Dendritic cell treated with granulocyte-macrophage colony-stimulating factor and Interleukin-4, amounts not matched to agents 40 ng/mL and 50 ng/mL, for 4 days (primary cell): Measurements from ENCODE around the gene EIF4G3.

Source experiments
- H3K27ac Mint-ChIP-seq: one replicate; pipeline ENCODE4 v1.8.0; 2022; ENCODE audit warnings: mild to moderate bottlenecking, mixed read lengths
- H3K27me3 Mint-ChIP-seq: one replicate; pipeline ENCODE4 v1.8.0; 2022; ENCODE audit warnings: mild to moderate bottlenecking, mixed read lengths
- H3K36me3 Mint-ChIP-seq: one replicate; pipeline ENCODE4 v1.8.0; 2022; ENCODE audit warnings: low read depth, mixed read lengths
- H3K4me1 Mint-ChIP-seq: one replicate; pipeline ENCODE4 v1.8.0; 2022; ENCODE audit warnings: low read depth, mixed read lengths
- H3K4me3 Mint-ChIP-seq: one replicate; pipeline ENCODE4 v1.8.0; 2022; ENCODE audit warnings: mild to moderate bottlenecking, moderate library complexity, mixed read lengths
- H3K9me3 Mint-ChIP-seq: one replicate; pipeline ENCODE4 v1.8.0; 2022; ENCODE audit warnings: mixed read lengths
- intact Hi-C: fragments of 100-400 bp; cut with micrococcal nuclease; formaldehyde crosslinking; loops from one replicate; pipeline ENCODE4 v1.15.0; 2022

EIF4G3 gene

DNA sequence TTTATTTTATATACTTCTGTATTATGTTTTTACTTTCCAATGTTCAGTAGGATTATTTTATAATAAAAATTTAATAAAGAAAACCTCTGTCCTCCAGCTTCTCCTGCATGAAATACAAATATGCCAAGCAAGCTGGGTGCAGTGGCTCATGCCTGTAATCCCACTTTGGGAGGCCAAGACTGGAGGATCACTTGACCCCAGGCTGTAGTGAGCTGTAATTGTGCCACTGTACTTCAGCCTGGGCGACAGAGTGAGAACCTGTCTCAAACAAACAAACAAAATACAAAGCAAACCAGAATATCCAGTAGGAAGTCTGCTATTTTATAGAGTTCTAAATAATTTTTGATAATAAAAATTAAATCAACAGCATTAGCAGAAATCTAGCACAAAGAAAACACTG, 168.8 kb downstream of the EIF4G3 start:
- Mint-ChIP-seq H3K27me3 (no peaks in the 10 kb centered on the region), H3K27ac (no peak overlapping the region), H3K9me3 (no peaks in the 10 kb centered on the region), H3K4me1 (no peaks in the 10 kb centered on the region), H3K36me3 (no peaks in the 10 kb centered on the region), H3K4me3 (no peak overlapping the region)
- intact Hi-C loops: no loop called here

DNA sequence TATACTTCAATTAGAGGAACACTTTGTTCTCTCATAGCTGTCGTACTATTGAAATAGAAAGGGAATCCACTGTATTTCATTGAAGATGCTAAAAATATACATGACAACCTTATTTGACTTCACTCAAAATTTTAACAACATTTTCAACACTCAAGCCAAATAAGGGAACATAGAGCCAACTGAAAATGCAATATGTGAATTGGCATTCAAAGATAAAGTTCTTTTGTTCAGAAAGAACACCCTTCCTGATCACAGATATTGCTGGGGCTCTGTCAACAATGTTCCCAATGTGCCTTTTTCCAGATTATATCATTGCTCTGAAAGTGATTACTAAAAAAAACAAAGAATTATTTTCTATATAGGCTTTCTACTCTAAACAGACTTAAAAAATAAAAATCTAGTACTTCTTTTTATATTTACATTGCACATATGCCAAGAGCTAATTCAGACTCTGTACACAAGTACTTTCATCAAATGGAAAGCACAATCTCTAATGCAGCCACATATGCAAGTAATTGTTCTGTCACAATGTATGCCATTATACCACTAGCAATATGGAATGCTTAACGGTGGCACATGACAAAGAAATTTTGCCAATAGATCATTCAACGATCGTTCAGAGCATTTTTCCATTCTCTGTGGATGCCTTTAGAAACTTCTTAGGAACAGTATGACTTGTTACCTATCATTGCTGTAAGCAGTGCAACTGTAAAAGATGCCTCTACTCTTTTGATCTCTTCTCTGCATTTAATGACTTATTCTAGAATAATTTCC, 171.0 kb downstream of the EIF4G3 start:
- H3K9me3 Mint-ChIP-seq: no peaks in the 10 kb centered on the region
- peaks cover 21% of the 10 kb centered on the region for H3K36me3 Mint-ChIP-seq
- H3K4me1 Mint-ChIP-seq: peaks cover 3% of the 10 kb centered on the region
- H3K27me3 Mint-ChIP-seq: no peaks in the 10 kb centered on the region
- no peak overlapping the region for H3K27ac Mint-ChIP-seq
- H3K4me3 Mint-ChIP-seq: no peak overlapping the region
- intact Hi-C loops: no loop called here

DNA sequence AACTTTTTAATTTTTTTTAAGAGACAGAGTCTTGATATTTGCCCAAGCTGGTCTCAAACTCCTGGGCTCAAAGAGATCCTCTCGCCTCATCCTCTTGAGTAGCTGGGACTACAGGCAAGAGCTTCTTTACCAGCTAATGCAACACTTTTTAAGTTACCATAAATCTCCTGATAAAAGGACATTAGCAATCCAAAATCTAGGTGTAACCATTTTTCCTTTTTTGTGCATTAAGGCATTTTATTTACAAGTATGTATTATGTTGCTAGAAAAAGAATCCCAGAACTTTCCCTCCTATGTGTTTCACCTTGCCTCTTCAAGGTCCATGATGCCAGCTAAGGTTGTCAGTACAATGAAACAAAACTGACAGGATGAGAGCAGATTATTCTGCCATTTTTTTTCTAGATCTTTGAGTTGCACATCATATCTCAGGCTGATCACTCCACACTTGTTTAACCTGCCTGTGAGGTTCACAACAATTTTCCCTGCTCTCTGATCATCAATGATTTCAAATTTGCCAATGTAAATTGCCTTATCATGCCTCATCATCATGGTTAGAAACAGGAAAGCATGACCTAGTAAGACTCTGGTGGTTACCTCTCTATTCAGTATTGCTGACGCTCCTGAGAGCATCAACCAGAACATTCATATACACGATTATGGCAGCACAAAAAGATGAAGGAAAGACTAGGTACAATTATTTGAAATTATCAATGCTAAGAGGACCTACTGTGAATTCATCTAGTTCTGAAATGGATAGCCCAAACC, 173.2 kb downstream of the EIF4G3 start:
- Mint-ChIP-seq H3K4me3 (no peak overlapping the region), H3K36me3 (peaks cover 27% of the 10 kb centered on the region), H3K27ac (no peak overlapping the region), H3K9me3 (no peaks in the 10 kb centered on the region), H3K27me3 (no peaks in the 10 kb centered on the region), H3K4me1 (peaks cover 8% of the 10 kb centered on the region)
- intact Hi-C loops: no loop called here

DNA sequence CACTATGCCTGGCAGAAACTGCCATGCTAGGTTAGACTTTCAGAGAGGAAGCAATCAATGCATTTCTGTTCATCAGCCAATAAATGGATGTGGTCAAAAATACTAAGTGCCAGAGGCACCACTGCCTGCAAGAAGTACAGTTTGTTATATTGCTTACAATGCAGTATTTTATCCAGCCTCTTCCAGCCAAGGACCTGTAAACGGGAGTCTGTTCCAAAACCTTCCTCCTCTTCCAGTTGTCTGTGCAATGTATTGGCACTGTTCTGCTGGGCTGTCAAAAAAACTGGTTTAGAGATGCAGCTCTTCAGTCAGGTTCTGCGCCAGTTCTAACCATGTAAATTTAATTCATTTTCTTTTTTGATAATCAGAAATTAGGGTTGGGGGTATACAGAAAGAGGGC, 175.7 kb downstream of the EIF4G3 start:
- Mint-ChIP-seq H3K9me3 (no peaks in the 10 kb centered on the region), H3K4me3 (no peak overlapping the region), H3K27ac (no peak overlapping the region), H3K27me3 (no peaks in the 10 kb centered on the region), H3K36me3 (peaks cover 34% of the 10 kb centered on the region), H3K4me1 (peaks cover 15% of the 10 kb centered on the region)
- intact Hi-C loops: no loop called here

DNA sequence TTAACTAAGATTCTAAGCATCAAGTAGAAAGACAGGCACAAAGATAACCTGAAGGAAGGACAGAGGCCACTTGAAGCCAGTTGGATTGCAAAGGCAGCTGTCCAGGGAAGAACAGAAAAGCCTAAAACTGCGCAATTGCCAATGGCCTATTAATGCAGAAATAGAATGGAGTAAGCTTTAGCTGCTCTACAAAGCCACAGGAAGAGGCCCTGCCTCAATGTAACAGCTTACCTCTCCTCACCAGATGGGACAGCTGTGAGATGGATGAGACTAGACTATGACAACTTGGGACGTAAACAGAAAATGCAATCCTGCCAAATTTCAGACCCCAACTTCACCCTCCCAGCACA, 176.5 kb downstream of the EIF4G3 start:
- Mint-ChIP-seq H3K27ac (no peak overlapping the region), H3K36me3 (peaks cover 36% of the 10 kb centered on the region), H3K9me3 (no peaks in the 10 kb centered on the region), H3K27me3 (no peaks in the 10 kb centered on the region), H3K4me3 (no peak overlapping the region), H3K4me1 (peaks cover 15% of the 10 kb centered on the region)
- intact Hi-C loops: no loop called here

DNA sequence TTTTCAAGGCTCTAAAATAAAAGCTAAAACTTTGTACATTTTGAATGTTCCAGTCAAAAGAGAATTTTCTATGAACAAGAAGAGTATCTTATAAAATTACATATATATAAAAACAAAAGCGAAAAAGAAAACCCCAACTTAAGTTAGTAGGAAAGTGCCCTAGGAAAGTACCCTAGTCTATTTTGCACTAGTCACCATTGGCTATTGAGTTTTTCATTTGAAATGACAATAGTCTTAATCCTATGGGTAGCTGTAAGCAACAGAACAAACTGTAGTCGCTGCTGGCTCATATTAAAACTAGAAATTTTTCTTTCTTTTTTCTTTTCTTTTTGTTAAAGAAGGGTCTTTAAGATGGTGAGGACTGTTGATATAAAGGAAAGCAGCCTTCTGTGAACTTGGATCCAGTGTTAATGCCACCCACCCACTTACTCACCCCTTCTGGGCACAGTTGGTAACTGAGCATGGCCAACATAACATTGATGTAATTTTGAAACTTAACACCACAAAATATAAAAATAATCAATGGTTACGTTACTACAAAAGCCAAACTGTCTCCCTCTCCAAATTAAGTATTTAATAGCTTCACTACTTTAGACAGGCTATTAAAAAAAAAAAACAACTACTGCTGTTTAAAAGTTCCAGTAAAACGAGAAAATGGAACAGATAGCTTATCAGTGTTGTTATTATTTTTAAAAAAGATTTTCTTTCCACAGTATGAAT, 177.0 kb downstream of the EIF4G3 start:
- H3K4me1 Mint-ChIP-seq: peaks cover 15% of the 10 kb centered on the region
- H3K27me3 Mint-ChIP-seq: no peaks in the 10 kb centered on the region
- no peak overlapping the region for H3K4me3 Mint-ChIP-seq
- no peak overlapping the region for H3K27ac Mint-ChIP-seq
- intact Hi-C loops: no loop called here
- H3K9me3 Mint-ChIP-seq: no peaks in the 10 kb centered on the region
- peaks cover 38% of the 10 kb centered on the region for H3K36me3 Mint-ChIP-seq

DNA sequence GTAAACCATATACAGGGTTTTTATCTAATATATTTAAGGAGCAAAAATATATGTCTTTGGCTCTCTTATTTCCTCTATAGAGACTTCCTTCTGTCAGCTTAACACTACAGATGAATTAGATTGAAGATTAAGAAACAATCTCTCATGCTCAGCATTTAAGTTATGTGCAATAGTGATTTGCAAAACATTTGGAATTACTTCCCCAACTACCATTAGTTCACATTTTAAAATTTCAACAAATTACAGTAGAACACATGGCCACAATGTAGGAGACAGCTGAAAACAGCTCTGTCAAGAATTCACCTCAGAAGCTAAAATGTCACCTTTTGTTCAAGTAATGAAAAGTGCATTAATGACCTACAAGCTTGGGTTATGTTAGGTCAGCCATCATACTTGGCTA, 177.9 kb downstream of the EIF4G3 start:
- peaks cover 20% of the 10 kb centered on the region for H3K4me1 Mint-ChIP-seq
- H3K4me3 Mint-ChIP-seq: no peak overlapping the region
- no peaks in the 10 kb centered on the region for H3K9me3 Mint-ChIP-seq
- peaks cover 38% of the 10 kb centered on the region for H3K36me3 Mint-ChIP-seq
- H3K27ac Mint-ChIP-seq: no peak overlapping the region
- intact Hi-C loops: no loop called here
- H3K27me3 Mint-ChIP-seq: no peaks in the 10 kb centered on the region

DNA sequence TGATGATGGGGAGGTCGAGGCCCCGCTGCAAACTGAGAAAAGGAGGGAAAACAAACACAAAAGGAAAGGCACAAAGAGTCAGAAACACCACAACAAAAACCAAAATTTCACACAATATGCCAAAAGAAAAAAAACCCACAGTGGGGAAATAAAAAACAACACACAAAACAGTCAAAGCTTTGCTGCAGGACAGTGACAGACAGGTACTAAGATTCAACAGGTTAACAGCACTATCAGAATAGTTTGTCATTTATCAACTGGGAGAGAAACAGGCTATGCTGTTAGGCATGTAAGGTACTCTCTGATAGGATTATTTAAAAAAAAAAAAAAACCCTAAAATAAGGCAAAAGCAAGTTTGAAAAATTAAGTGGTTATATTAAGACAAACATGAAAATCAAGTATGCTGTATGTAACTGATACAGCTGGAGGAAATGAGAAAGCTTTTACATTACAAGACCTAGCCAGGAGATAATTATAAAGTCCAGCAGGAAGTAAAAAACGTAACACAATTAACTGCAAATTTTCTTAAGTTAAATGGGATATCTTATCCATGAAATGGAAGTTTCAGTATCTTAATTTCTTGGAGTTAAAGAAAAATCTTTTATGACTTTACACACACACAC, 179.0 kb downstream of the EIF4G3 start:
- peaks cover 27% of the 10 kb centered on the region for H3K4me1 Mint-ChIP-seq
- peaks cover 38% of the 10 kb centered on the region for H3K36me3 Mint-ChIP-seq
- H3K9me3 Mint-ChIP-seq: no peaks in the 10 kb centered on the region
- no peak overlapping the region for H3K27ac Mint-ChIP-seq
- H3K4me3 Mint-ChIP-seq: no peak overlapping the region
- H3K27me3 Mint-ChIP-seq: no peaks in the 10 kb centered on the region
- intact Hi-C loops: no loop called here

DNA sequence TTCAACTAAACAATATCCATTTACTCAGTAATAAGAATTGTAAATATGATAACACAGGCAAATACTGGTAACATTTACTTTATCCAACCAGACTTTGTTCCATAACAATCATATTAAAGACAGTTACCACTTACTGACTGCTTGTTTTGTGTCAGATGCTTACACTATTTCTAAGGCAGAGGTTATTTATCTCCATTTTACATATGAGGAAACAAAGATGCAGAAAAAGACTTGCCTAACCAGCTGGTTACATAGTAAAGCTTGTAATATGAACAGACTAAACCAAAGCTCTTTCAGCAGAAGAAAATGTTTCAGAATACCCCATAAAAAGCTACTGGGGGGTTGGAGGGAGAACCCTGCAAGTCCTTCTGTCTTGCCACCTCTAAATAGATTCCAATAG, 180.1 kb downstream of the EIF4G3 start:
- Mint-ChIP-seq H3K36me3 (peaks cover 27% of the 10 kb centered on the region), H3K4me3 (no peak overlapping the region), H3K4me1 (peaks cover 37% of the 10 kb centered on the region), H3K27ac (no peak overlapping the region), H3K27me3 (no peaks in the 10 kb centered on the region), H3K9me3 (no peaks in the 10 kb centered on the region)
- intact Hi-C loops: no loop called here

DNA sequence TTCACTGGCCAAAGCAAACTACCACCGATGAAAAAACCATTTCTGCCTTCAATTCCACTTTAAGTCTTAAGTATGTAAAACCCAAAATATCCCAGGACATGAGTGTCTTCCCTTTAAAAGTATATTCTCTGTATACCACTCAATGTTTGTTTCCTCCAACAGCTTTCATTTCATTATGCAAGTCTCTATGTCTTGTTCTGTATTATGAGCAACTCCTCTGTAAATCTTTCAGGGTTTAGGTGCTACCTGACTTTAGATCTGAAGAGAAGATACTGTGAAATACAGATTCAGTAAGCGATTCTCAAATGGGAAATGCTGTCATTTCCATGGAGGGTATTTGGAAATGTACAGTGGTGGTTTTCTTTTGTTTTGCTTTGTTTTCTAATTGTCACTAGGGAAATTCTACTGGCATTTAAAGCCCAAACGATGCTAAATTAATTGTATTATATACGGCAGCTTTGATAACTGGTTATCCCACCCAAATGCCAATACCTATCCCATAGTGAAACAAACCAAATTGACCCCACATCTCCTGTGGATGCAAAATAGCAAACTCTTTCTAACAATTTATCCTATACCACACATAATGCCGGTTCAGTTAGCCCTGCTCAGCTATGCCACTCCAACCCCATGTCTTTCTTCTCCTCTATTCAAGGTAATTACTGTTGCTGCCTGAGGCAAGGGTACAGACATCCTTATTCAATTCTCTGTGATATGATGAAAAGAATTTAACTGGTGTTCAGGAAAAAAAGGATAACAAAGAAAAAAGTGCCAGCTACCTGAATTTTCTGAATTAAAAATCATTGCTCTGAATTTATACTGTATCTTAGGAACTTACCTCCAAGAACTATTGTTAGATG, 182.8 kb downstream of the EIF4G3 start:
- H3K27me3 Mint-ChIP-seq: no peaks in the 10 kb centered on the region
- peaks cover 26% of the 10 kb centered on the region for H3K36me3 Mint-ChIP-seq
- intact Hi-C loops: no loop called here
- peaks cover 29% of the 10 kb centered on the region for H3K4me1 Mint-ChIP-seq
- H3K4me3 Mint-ChIP-seq: no peak overlapping the region
- H3K9me3 Mint-ChIP-seq: no peaks in the 10 kb centered on the region
- H3K27ac Mint-ChIP-seq: no peak overlapping the region

DNA sequence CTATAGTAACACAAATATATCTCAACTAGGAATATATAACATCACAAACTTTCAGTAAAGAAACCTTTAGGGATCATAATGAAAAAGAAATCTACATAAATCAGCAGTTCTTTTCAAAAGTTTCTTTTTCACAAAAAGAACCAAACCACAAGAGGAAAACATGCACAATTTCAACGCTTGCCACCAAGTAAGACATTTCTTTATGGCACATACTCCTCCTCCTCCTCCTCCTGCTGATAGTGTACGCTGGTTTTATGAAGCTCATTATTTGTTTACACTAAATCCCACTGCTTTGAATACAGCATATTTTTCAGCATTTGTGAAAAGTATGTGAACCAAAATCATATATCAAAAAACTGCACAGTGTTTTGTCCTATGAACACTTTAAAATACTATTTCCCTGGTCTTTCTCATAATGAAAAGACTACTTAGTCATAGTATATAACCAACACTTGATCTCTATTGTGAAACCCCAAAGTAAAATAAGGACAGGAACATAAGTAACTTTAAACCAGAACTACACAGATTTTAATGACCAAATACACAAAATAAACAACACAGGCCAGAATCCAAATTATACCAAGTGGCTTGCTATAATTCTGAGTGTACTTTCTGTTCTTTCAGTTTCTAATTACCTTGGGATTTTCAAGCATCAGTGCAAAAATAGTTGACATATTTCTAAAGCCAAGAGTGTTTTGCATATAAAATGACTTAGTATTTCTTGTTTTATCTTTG, 184.2 kb downstream of the EIF4G3 start:
- H3K4me3 Mint-ChIP-seq: no peak overlapping the region
- intact Hi-C loops: no loop called here
- H3K27ac Mint-ChIP-seq: no peak overlapping the region
- peaks cover 26% of the 10 kb centered on the region for H3K36me3 Mint-ChIP-seq
- H3K27me3 Mint-ChIP-seq: no peaks in the 10 kb centered on the region
- H3K4me1 Mint-ChIP-seq: peaks cover 26% of the 10 kb centered on the region
- H3K9me3 Mint-ChIP-seq: no peaks in the 10 kb centered on the region

DNA sequence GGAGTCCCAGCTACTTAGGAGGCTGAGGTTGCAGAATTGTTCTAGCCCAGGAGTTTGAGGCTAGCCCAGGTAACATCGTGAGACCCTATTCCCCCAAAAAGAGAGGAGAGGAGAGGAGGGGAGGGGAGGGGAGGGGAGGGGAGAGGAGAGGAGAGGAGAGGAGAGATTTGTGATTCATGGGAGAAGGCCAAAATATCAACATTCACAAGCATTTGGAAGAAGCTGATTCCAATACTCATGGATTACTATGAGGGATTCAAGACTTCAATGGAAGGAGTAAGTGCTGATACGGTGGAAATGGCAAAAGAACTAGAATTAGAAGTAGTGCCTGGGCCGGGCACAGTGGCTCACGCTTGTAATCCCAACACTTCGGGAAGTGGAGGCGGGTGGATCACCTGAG, 187.8 kb downstream of the EIF4G3 start:
- Mint-ChIP-seq H3K27me3 (no peaks in the 10 kb centered on the region), H3K36me3 (peaks cover 33% of the 10 kb centered on the region), H3K4me3 (no peak overlapping the region), H3K9me3 (no peaks in the 10 kb centered on the region), H3K27ac (no peak overlapping the region), H3K4me1 (peaks cover 17% of the 10 kb centered on the region)
- intact Hi-C loops: no loop called here
